Activated naive CD4-positive, alpha-beta T cell treated with anti-CD3 and anti-CD28 coated beads, Interleukin-2, amount 50 U/mL, for 72 hours (primary cell): Measurements from ENCODE around the gene ETF1. TPM values are rescaled to one million over a fixed set of nuclear protein-coding genes. Genes with fewer than 3 reads are reported as not detected.

Source experiments
- ATAC-seq, 2 donors: fragments of 150-1000 bp; cut with Tn5 transposase; 2 replicates each; pipeline ENCODE4 v1.10.0; 2021; ENCODE audit warnings: mild to moderate bottlenecking in 2 of 2, moderate library complexity in 2 of 2
- DNase-seq, 2 donors: peaks; one replicate each; pipeline ENCODE4 v3.0.0; 2021 to 2022; ENCODE audit warnings: low spot score in 2 of 2
- H3K27ac Mint-ChIP-seq, 2 donors: one replicate each; pipeline ENCODE4 v1.8.0; 2022; ENCODE audit warnings: mild to moderate bottlenecking in 2 of 2, mixed read lengths in 2 of 2
- H3K36me3 Mint-ChIP-seq, 2 donors: one replicate each; pipeline ENCODE4 v1.8.0; 2022; ENCODE audit warnings: mixed read lengths in 2 of 2
- H3K9me3 Mint-ChIP-seq, 2 donors: one replicate each; pipeline ENCODE4 v1.8.0; 2022; ENCODE audit warnings: mixed read lengths in 2 of 2
- total RNA-seq, 2 donors: library from RNA; stranded (reverse); gene quantifications; one replicate each; pipeline ENCODE4 v1.2.3, GENCODE V29; 2022

Gene ETF1
- total RNA-seq, 2 donors from 2014 or later: 109 to 120 TPM

DNA sequence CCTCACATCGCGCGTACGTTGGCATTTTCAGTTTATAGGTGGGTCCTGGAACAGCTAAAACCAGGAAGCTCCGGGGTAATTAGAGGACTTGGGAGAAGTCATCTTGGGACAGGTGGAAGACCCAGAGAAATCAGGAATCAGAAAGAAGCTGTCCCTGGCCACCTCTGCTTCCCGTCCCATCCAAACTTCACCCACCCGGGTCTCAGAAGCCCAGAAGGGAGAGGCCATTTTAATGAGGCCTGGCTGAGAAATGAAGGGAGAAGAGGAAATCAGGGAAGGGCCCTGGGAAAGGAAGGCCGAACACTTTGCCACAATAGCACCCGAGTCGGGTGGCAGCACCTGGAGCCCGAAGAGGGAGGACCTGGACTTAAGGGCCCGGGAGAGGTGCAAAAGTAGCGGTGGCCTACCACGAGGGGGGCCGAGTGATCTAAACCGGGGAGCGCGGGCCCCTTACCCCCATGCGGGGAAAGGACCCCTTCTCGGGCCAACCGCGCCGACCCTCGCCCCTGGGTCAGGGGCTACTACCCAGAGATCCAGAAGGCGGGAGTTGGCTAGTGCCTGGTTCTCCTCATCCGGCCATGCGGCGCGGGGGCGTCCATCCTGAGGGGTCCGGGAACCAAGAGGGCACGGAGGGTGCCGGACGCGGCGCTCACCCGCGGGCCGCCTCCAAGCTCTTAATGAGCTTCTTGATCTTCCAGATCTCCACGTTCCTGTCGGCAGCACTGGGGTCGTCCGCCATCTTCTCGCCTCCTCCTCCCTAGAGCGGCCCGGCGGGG is 668 bp downstream of the ETF1 start:
- DNase-seq: no peak
- Mint-ChIP-seq H3K27ac (peak overlapping the region; percentile 99 to 100), H3K36me3 (peaks cover 34 to 44% of the 10 kb centered on the region in 2 donors), H3K9me3 (no peaks in the 10 kb centered on the region)
- no peak for ATAC-seq

GRCh38 chr5:138541511-138542179 is 1.4 kb downstream of the ETF1 start:
- Mint-ChIP-seq H3K9me3 (no peaks in the 10 kb centered on the region), H3K36me3 (peaks cover 34 to 44% of the 10 kb centered on the region in 2 donors), H3K27ac (peak overlapping the region; percentile 99)
- DNase-seq (no peak), ATAC-seq (no peak)

GRCh38 chr5:138539791-138540190 is 3.2 kb downstream of the ETF1 start:
- DNase-seq: no peak

GRCh38 chr5:138538943-138539627 is 4.0 kb downstream of the ETF1 start:
- Mint-ChIP-seq H3K9me3 (no peaks in the 10 kb centered on the region), H3K36me3 (peaks cover 22 to 42% of the 10 kb centered on the region in 2 donors), H3K27ac (peak overlapping the region in 1 of 2 donors; percentile 24)
- ATAC-seq (no peak), DNase-seq (no peak)

More at GRCh38 chr5:138539791-138540190, 3.2 kb downstream of the ETF1 start:
- no peak overlapping the region for H3K27ac Mint-ChIP-seq
- H3K9me3 Mint-ChIP-seq: no peaks in the 10 kb centered on the region
- peaks cover 29 to 46% of the 10 kb centered on the region in 2 donors for H3K36me3 Mint-ChIP-seq
- ATAC-seq: no peak

- Mint-ChIP-seq H3K27ac (peak overlapping the region; percentile 14 to 46), H3K9me3 (no peaks in the 10 kb centered on the region), H3K36me3 (peaks cover 3 to 34% of the 10 kb centered on the region in 2 donors)
- DNase-seq (no peak), ATAC-seq (peak in 1 of 2 donors; percentile 70)
These were observed 6.2 kb downstream of the ETF1 start for GRCh38 chr5:138536665-138537315.

DNA sequence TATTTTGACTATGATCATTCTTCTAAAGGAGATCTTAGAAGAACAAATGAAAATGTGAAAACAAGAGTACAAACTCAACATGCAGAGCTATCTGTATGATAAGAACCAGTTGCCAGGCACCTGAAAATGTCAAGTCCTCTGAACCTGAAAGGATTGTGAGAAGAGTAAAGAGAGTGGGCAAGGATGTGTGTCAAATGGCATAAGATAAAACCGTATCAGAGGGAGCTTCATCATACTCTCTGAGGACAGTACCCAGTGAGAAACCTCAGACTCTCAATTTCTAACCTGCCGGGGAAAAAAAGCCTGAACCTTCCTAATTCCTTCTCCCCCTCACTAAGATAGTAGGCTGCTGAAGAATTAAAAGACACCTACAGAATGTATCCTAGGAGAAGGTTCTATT is 6.8 kb downstream of the ETF1 start:
- peak overlapping the region in 1 of 2 donors; percentile 29 for H3K27ac Mint-ChIP-seq
- H3K9me3 Mint-ChIP-seq: no peaks in the 10 kb centered on the region
- DNase-seq (no peak), ATAC-seq (peak in 1 of 2 donors; percentile 21)
- peaks cover 0 to 30% of the 10 kb centered on the region in 2 donors for H3K36me3 Mint-ChIP-seq

GRCh38 chr5:138533973-138534941 is 8.8 kb downstream of the ETF1 start:
- Mint-ChIP-seq H3K36me3 (peaks cover 0 to 22% of the 10 kb centered on the region in 2 donors), H3K9me3 (no peaks in the 10 kb centered on the region), H3K27ac (peak overlapping the region in 1 of 2 donors; percentile 31)
- DNase-seq (no peak), ATAC-seq (no peak)

GRCh38 chr5:138529812-138530211 is 13.2 kb downstream of the ETF1 start:
- DNase-seq: no peak
- no peak for ATAC-seq
- H3K9me3 Mint-ChIP-seq: no peaks in the 10 kb centered on the region
- peaks cover 0 to 10% of the 10 kb centered on the region in 2 donors for H3K36me3 Mint-ChIP-seq
- H3K27ac Mint-ChIP-seq: peak overlapping the region in 1 of 2 donors; percentile 34

- peaks cover 0 to 6% of the 10 kb centered on the region in 2 donors for H3K36me3 Mint-ChIP-seq
- no peaks in the 10 kb centered on the region for H3K9me3 Mint-ChIP-seq
- DNase-seq: no peak
- no peak for ATAC-seq
- peak overlapping the region; percentile 22 to 34 for H3K27ac Mint-ChIP-seq
These were observed 14.1 kb downstream of the ETF1 start for GRCh38 chr5:138528744-138529469.

DNA sequence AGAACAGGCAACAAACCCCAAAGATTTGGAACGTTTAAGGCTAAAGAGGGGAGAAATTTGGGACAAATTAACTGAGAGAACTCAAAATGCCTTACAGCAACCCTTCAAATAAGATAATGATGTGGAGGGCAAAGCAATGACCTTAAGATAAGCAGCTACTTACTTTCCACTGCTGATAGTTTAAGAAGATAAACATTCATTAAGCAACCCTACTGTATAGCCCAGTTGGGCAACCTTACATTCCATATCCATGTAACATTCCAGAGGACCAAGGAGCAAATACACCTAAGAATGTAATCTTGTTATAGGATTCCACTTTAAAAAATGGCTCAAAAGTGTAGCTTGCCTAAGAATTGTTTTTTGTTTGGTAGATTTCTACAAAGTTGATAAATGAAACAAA is 14.8 kb downstream of the ETF1 start:
- H3K36me3 Mint-ChIP-seq: no peaks in the 10 kb centered on the region
- H3K27ac Mint-ChIP-seq: peak overlapping the region in 1 of 2 donors; percentile 8

DNA sequence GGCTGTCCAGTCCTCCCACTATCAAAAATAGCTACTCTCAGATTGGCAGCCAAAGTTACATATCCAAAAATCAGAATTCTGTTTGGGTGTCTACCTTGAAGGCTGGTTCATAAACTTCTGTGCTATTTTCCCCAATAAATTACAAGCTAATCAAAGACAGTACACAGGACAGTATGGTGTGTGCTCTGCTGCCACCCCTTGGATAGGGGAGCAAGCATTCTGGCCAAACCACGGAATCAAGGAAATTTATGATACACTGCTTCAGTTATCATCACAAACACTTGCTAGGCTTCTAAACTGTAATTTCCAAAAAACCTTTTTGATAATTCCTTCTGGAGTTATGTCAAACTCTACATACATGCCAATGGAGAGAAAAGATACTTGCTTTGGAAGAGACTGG is 15.9 kb downstream of the ETF1 start:
- peak overlapping the region in 1 of 2 donors; percentile 8 for H3K27ac Mint-ChIP-seq
- H3K36me3 Mint-ChIP-seq: no peaks in the 10 kb centered on the region
- no peak for DNase-seq
- H3K9me3 Mint-ChIP-seq: no peaks in the 10 kb centered on the region
- no peak for ATAC-seq

More for the DNA sequence above, 14.8 kb downstream of the ETF1 start:
- DNase-seq: no peak
- H3K9me3 Mint-ChIP-seq: no peaks in the 10 kb centered on the region
- ATAC-seq: no peak

- Mint-ChIP-seq H3K27ac (peak overlapping the region; percentile 67 to 75), H3K36me3 (peaks cover 4 to 5% of the 10 kb centered on the region in 2 donors), H3K9me3 (no peaks in the 10 kb centered on the region)
- ATAC-seq (no peak), DNase-seq (no peak)
These were observed 19.6 kb downstream of the ETF1 start for GRCh38 chr5:138523406-138523805.

DNA sequence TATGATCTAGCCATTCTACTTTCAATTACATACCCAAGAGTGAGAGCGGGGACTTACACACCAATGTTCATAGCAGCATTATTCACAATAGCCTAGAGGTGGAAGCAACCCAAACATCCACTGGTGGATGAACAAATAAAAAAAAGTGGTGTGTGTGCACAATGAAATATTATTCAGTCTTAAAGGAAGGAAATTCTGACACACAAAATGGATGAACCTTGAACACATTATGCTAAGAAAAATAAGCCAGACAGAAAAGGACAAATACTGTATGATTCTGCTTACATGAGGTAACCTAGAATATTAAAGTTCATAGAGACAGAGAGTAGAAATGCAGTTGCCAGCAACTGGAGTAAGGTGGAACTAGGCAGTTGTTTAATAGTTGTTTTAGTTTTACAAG is 22.1 kb downstream of the ETF1 start:
- Mint-ChIP-seq H3K36me3 (peaks cover 4 to 10% of the 10 kb centered on the region in 2 donors), H3K27ac (peak overlapping the region in 1 of 2 donors; percentile 13)
- no peak for ATAC-seq

DNA sequence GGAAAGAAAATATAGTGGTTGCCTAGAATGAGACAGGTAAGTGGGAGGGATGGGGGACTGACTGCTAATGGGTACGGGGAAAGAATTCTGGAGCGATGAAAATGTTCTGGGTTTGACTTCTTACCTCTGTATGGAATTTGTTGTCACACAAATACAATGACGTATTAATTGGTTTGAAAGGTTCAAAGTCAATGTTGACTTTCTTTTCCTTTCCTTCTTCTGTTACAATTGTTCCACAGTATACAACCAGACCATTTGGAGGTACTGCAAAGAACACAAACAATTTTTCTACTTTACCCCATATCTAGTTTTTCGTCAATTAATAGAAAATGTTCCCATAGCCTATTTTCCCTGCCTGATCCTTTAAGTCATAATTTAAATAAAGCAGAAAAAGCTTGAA is 25.6 kb downstream of the ETF1 start:
- no peak overlapping the region for H3K27ac Mint-ChIP-seq

More for the DNA sequence above, 22.1 kb downstream of the ETF1 start:
- no peaks in the 10 kb centered on the region for H3K9me3 Mint-ChIP-seq
- no peak for DNase-seq

More for the DNA sequence above, 25.6 kb downstream of the ETF1 start:
- ATAC-seq (no peak), DNase-seq (no peak)
- H3K9me3 Mint-ChIP-seq: no peaks in the 10 kb centered on the region
- H3K36me3 Mint-ChIP-seq: peaks cover 9 to 11% of the 10 kb centered on the region in 2 donors
